ENCODE measurements around the gene NANOS2. TPM values are rescaled to one million over a fixed set of nuclear protein-coding genes. Genes with fewer than 3 reads are reported as not detected.

The NANOS2 gene
- total and polyA plus RNA-seq, 2 of the 13 experiments (the other 11 are each of a cell fraction or from before 2014, with no cell fraction given) = not detected

DNA sequence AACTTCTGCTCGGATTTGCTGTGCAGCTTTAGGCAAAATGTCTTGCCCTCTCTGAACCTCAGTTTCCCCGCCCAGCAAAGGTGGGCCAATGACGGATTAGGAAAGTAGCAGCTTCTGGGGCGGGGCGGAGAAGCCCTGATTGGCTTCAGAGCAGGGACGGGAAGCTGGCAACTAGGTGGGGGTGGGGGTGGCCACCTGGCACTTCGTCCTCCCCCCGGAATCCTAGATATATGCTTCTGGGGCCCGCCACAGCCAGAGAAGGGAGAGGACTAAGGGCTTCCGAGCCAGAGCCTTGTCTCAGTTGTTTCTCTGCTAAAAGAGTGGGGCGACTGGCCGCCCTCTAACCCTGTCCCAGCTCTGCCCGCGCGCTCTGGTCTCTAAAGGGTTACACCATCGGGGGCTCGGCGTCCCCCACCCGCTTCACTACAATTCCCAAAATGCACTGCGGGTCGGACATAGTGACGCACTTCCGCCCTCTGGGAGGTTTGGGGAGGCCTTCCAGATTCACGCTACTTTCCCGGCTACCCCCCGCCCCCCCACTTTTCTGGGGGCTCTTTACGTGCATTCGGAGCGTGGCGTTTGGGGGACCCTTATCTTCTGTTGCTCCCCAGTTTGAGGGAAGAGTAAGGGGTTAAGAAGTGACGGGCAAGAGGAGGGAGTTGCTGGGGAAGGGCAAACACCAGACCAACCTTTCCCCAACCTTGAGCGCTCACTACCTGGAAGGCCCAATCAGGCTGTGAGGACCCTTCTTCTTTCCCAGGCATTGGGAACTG is 28.0 kb downstream of the NANOS2 start (continued):
- TF ChIP-seq ZNF646 (CRISPR knock-in tag; IDR thresholded peaks at IDR 0.05) (no peak), ZC3H13 (CRISPR knock-in tag; IDR thresholded peaks at IDR 0.05) (peak; percentile 67; the same call in 1 of the 2 replicates), TBX2 (CRISPR knock-in tag; IDR thresholded peaks at IDR 0.05; ENCODE audit: borderline replicate concordance) (peak; percentile 50), ZFX (CRISPR knock-in tag; IDR thresholded peaks at IDR 0.05; ENCODE audit: low read depth) (peak; percentile 95), ZNF784 (CRISPR knock-in tag; IDR thresholded peaks at IDR 0.05; ENCODE audit: borderline replicate concordance) (no peak), MIER3 (CRISPR knock-in tag; IDR thresholded peaks at IDR 0.05; ENCODE audit: borderline replicate concordance) (peak; percentile 82; the same call in 1 of the 2 replicates), MED8 (CRISPR knock-in tag; IDR thresholded peaks at IDR 0.05; ENCODE audit: insufficient replicate concordance) (peak; percentile 53), IKZF5 (CRISPR knock-in tag; IDR thresholded peaks at IDR 0.05) (peak; percentile 39), ATM (IDR thresholded peaks at IDR 0.05; ENCODE audit: borderline replicate concordance) (no peak), ELF4 (CRISPR knock-in tag; IDR thresholded peaks at IDR 0.05; ENCODE audit: borderline replicate concordance) (peak; percentile 53; the same call in 1 of the 2 replicates), CBX5 (CRISPR knock-in tag; IDR thresholded peaks at IDR 0.05; ENCODE audit: borderline replicate concordance) (no peak; the same call in 1 of the 2 replicates), NFIB (CRISPR knock-in tag; IDR thresholded peaks at IDR 0.05; ENCODE audit: borderline replicate concordance) (no peak), ZNF720 (CRISPR knock-in tag; IDR thresholded peaks at IDR 0.05) (no peak), NR2C2 (CRISPR knock-in tag; IDR thresholded peaks at IDR 0.05; ENCODE audit: borderline replicate concordance) (peak; percentile 65), ZNF446 (CRISPR knock-in tag; IDR thresholded peaks at IDR 0.05) (no peak), MIXL1 (CRISPR knock-in tag; IDR thresholded peaks at IDR 0.05) (peak; percentile 43; the same call in 1 of the 2 replicates), MLLT10 (CRISPR knock-in tag; IDR thresholded peaks at IDR 0.05) (no peak), PITX1 (CRISPR knock-in tag; IDR thresholded peaks at IDR 0.05) (peak; percentile 21; the same call in 1 of the 2 replicates)
- TF ChIP-seq, protein P1, sequence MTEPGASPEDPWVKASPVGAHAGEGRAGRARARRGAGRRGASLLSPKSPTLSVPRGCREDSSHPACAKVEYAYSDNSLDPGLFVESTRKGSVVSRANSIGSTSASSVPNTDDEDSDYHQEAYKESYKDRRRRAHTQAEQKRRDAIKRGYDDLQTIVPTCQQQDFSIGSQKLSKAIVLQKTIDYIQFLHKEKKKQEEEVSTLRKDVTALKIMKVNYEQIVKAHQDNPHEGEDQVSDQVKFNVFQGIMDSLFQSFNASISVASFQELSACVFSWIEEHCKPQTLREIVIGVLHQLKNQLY (CRISPR knock-in tag; IDR thresholded peaks at IDR 0.05) = 0 out of 2 replicates have a peak, but pooled peaks have one; percentile 23

All from HepG2 (cell line).